Measurements from ENCODE around the gene EMC9. TPM values are rescaled to one million over a fixed set of nuclear protein-coding genes. Genes with fewer than 3 reads are reported as not detected.

Gene EMC9
- total RNA-seq, 6 donors from 2014 or later: 8.6 to 13.8 (median 12.0) TPM

GRCh38 chr14:24138396-24139271 is 2.8 kb downstream of the EMC9 start:
- peaks cover 4 to 30% (median 25%) of the 10 kb centered on the region in 4 donors for H3K36me3 ChIP-seq
- 92 to 93% methylated on average over 13 of the region's 13 CpGs for WGBS, 2 donors
- peaks cover 30 to 55% (median 39%) of the 10 kb centered on the region in 4 donors for H3K4me1 ChIP-seq
- DNase-seq (no peak), ATAC-seq (ENCODE audit: low FRiP score in 2 of 2) (no peak)
- peak overlapping the region in 2 of 4 donors; percentile 12 to 96 for H3K27ac ChIP-seq
- no peak for TF ChIP-seq CTCF (IDR thresholded peaks at IDR 0.05)
- TF ChIP-seq EP300 (IDR thresholded peaks at IDR 0.05): no peak
- TF ChIP-seq POLR2A (IDR thresholded peaks at IDR 0.05): no peak
- TF ChIP-seq POLR2AphosphoS5 (IDR thresholded peaks at IDR 0.05): no peak
- H3K27me3 ChIP-seq: no peaks in the 10 kb centered on the region
- H3K4me3 ChIP-seq: no peak overlapping the region
- H3K9me3 ChIP-seq: no peaks in the 10 kb centered on the region

DNA sequence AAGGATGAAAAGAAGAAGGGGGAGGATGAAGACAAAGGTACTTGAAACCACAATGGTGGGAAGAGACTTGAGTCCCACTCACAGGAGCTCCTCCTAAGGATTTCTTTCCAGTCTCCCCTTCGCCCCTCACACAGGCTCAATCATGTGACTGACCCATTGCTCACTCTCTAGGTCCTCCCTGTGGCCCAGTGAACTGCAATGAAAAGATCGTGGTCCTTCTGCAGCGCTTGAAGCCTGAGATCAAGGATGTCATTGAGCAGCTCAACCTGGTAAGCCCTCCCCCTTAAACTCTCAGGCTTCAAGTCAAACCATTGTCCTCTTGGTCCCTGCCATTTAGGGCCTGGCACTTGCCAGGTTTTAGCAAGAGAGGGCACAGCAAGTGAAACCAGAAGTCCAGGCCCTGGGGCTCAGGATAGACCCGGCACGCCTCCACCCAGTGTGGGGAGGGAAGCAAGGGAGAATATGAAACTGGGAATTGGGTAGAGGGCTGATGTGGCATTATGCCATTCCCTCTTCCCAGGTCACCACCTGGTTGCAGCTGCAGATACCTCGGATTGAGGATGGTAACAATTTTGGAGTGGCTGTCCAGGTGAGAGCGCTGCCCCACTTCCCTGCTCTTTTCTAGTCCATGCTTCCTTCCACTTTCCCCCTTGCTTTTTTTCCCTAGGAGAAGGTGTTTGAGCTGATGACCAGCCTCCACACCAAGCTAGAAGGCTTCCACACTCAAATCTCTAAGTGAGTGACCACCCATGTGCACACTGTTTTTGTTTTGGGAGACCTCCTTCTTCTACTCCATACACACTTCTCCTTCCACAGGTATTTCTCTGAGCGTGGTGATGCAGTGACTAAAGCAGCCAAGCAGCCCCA is 3.6 kb downstream of the EMC9 start:
- Histone ChIP-seq H3K4me3 (no peak overlapping the region), H3K9me3 (no peaks in the 10 kb centered on the region), H3K27ac (peak overlapping the region in 3 of 4 donors; percentile 12 to 96 (median 96)), H3K4me1 (peaks cover 30 to 55% (median 39%) of the 10 kb centered on the region in 4 donors), H3K27me3 (no peaks in the 10 kb centered on the region), H3K36me3 (peaks cover 4 to 24% (median 20%) of the 10 kb centered on the region in 4 donors)
- no peak for TF ChIP-seq CTCF (IDR thresholded peaks at IDR 0.05)
- TF ChIP-seq POLR2A (IDR thresholded peaks at IDR 0.05): no peak
- no peak for TF ChIP-seq POLR2AphosphoS5 (IDR thresholded peaks at IDR 0.05)
- no peak for TF ChIP-seq EP300 (IDR thresholded peaks at IDR 0.05)
- 83 to 91% methylated on average over 8 of the region's 8 CpGs for WGBS, 2 donors
- DNase-seq (no peak), ATAC-seq (ENCODE audit: low FRiP score in 2 of 2) (no peak)

GRCh38 chr14:24136684-24137528 is 4.5 kb downstream of the EMC9 start:
- TF ChIP-seq EP300 (IDR thresholded peaks at IDR 0.05): no peak
- TF ChIP-seq POLR2A (IDR thresholded peaks at IDR 0.05): no peak
- no peak for TF ChIP-seq CTCF (IDR thresholded peaks at IDR 0.05)
- no peak for TF ChIP-seq POLR2AphosphoS5 (IDR thresholded peaks at IDR 0.05)

More at GRCh38 chr14:24136684-24137528, 4.5 kb downstream of the EMC9 start:
- Histone ChIP-seq H3K27ac (peak overlapping the region; percentile 87 to 96 (median 94)), H3K9me3 (no peaks in the 10 kb centered on the region), H3K27me3 (no peaks in the 10 kb centered on the region), H3K4me3 (peak overlapping the region; percentile 73 to 97 (median 88)), H3K4me1 (peaks cover 24 to 48% (median 35%) of the 10 kb centered on the region in 4 donors), H3K36me3 (peaks cover 4 to 24% (median 20%) of the 10 kb centered on the region in 4 donors)
- 30 to 37% methylated on average over 13 of the region's 13 CpGs for WGBS, 2 donors
- DNase-seq (no peak), ATAC-seq (ENCODE audit: low FRiP score in 2 of 2) (no peak)

All from upper lobe of left lung (tissue), 6 donors.